Neural progenitor cell (in vitro differentiated cells): ENCODE results near the gene IL12B. TPM values are rescaled to one million over a fixed set of nuclear protein-coding genes. Genes with fewer than 3 reads are reported as not detected.

Source experiments
- DNase-seq: peaks from one replicate; pipeline ENCODE4 v3.0.0-alpha.2; 2016; ENCODE audit warnings: low spot score
- H2AFZ ChIP-seq: fragments of 200-600 bp; sonication (generic); replicated peaks from 2 replicates; pipeline ENCODE4 v1.6.1; 2016; ENCODE audit warnings: antibody characterized with exemption
- H3F3A ChIP-seq: fragments of 200-600 bp; sonication (generic); 2 replicates; pipeline ENCODE4 v1.6.1; 2016; ENCODE audit warnings: antibody characterized with exemption, low read depth
- H3K27ac ChIP-seq: fragments of 200-600 bp; sonication (generic); 2 replicates; pipeline ENCODE4 v1.5.1; 2016; ENCODE audit warnings: mild to moderate bottlenecking
- H3K27me3 ChIP-seq: fragments of 200-600 bp; sonication (generic); 2 replicates; pipeline ENCODE4 v1.6.1; 2016; ENCODE audit warnings: mild to moderate bottlenecking, moderate library complexity
- H3K36me3 ChIP-seq: fragments of 200-600 bp; sonication (generic); 2 replicates; pipeline ENCODE4 v1.5.1; 2016
- H3K4me1 ChIP-seq: fragments of 200-600 bp; sonication (generic); 2 replicates; pipeline ENCODE4 v1.6.1; 2016; ENCODE audit warnings: mixed run types
- H3K4me2 ChIP-seq: fragments of 200-600 bp; sonication (generic); 2 replicates; pipeline ENCODE4 v1.6.1; 2016
- H3K4me3 ChIP-seq: fragments of 200-600 bp; sonication (generic); 2 replicates; pipeline ENCODE4 v1.5.1; 2016
- H3K79me2 ChIP-seq: fragments of 200-600 bp; sonication (generic); 2 replicates; pipeline ENCODE4 v1.6.1; 2016; ENCODE audit warnings: low read depth
- H3K9ac ChIP-seq: fragments of 200-600 bp; sonication (generic); 2 replicates; pipeline ENCODE4 v1.6.1; 2016
- H3K9me3 ChIP-seq: fragments of 200-600 bp; sonication (generic); 2 replicates; pipeline ENCODE4 v1.5.1; 2016; ENCODE audit warnings: low read depth
- H4K20me1 ChIP-seq: fragments of 200-600 bp; sonication (generic); 2 replicates; pipeline ENCODE4 v1.6.1; 2016; ENCODE audit warnings: low read depth
- H3K27ac Mint-ChIP-seq: 3 replicates; pipeline ENCODE4 v1.8.0; 2021; ENCODE audit warnings: mixed read lengths
- H3K27me3 Mint-ChIP-seq: 2 replicates; pipeline ENCODE4 v1.8.0; 2022; ENCODE audit warnings: low read depth, mild to moderate bottlenecking, inconsistent platforms, moderate library complexity, mixed read lengths; ENCODE audit not compliant: insufficient read depth
- H3K36me3 Mint-ChIP-seq: 3 replicates; pipeline ENCODE4 v1.8.0; 2021; ENCODE audit warnings: mixed read lengths
- H3K4me1 Mint-ChIP-seq: 3 replicates; pipeline ENCODE4 v1.8.0; 2021; ENCODE audit warnings: mixed read lengths
- H3K4me3 Mint-ChIP-seq: 3 replicates; pipeline ENCODE4 v1.8.0; 2021; ENCODE audit warnings: mild to moderate bottlenecking, moderate library complexity, mixed read lengths
- H3K9me3 Mint-ChIP-seq: 3 replicates; pipeline ENCODE4 v1.8.0; 2020; ENCODE audit warnings: mixed read lengths
- EZH2 ChIP-seq: fragments of 200-600 bp; sonication (generic); IDR thresholded peaks from 2 replicates; pipeline ENCODE4 v1.6.1; 2017; ENCODE audit warnings: antibody characterized with exemption, mild to moderate bottlenecking, moderate library complexity
- EZH2phosphoT487 ChIP-seq: fragments of 200-600 bp; sonication (generic); IDR thresholded peaks from 2 replicates; pipeline ENCODE4 v1.6.1; 2017; ENCODE audit warnings: antibody characterized with exemption
- total RNA-seq: library from RNA; depleted of rRNA; stranded (reverse); fragments of >200 nt; gene quantifications from 2 replicates; pipeline ENCODE4 v1.2.3, GENCODE V29; 2015; ENCODE audit warnings: low replicate concordance
- TF ChIP-seq, protein P1 (sequence below): fragments of 200-600 bp; sonication (generic); IDR thresholded peaks from 2 replicates; pipeline ENCODE4 v1.5.1; 2017; ENCODE audit warnings: antibody characterized with exemption, mild to moderate bottlenecking

The IL12B gene
- total RNA-seq, 1 donor from 2014 or later = not detected

DNA sequence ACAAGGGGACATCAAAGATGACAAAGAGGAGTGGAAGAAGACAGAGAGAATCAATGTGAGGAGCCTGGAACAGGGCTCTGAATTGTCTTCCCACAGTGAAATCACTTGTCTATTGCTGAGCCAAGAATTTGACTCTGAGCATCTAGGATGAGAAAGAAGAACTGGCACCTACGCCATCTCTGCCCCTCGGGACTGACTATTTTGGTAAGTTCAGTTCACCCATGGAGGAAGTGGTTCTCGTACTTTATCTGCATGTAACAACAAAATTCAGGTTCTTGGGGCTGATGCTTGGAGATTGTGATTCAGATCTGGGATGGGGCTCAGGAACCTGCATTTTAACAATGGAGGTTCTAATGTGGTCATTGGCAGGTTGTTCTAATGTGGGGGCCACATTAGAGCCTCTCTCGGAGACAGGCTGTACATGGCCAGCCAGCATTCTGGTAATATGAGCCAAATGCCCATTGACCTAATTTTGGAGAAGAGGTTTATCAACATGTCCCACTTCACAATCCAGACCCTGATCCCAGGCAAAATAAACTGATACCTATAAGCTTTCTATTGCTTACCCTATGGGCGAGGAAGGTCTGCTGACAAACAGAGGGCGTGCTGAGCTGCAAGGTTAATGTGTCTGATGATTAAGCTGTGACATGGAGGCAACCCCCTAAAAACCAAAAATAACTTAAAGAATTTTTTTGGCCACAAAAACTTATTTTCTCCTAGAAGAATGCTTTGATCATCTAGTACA is 2.7 kb upstream of the IL12B start:
- no peak overlapping the region for H3K27ac ChIP-seq
- DNase-seq = no peak
- peaks cover 6% of the 10 kb centered on the region for H3K27me3 Mint-ChIP-seq
- H3F3A ChIP-seq = peaks cover 11% of the 10 kb centered on the region
- no peak overlapping the region for H3K4me3 Mint-ChIP-seq
- H3K27me3 ChIP-seq = peaks cover 27% of the 10 kb centered on the region
- no peak overlapping the region for H2AFZ ChIP-seq
- no peak for TF ChIP-seq EZH2phosphoT487
- no peak for TF ChIP-seq EZH2
- TF ChIP-seq, protein P1, sequence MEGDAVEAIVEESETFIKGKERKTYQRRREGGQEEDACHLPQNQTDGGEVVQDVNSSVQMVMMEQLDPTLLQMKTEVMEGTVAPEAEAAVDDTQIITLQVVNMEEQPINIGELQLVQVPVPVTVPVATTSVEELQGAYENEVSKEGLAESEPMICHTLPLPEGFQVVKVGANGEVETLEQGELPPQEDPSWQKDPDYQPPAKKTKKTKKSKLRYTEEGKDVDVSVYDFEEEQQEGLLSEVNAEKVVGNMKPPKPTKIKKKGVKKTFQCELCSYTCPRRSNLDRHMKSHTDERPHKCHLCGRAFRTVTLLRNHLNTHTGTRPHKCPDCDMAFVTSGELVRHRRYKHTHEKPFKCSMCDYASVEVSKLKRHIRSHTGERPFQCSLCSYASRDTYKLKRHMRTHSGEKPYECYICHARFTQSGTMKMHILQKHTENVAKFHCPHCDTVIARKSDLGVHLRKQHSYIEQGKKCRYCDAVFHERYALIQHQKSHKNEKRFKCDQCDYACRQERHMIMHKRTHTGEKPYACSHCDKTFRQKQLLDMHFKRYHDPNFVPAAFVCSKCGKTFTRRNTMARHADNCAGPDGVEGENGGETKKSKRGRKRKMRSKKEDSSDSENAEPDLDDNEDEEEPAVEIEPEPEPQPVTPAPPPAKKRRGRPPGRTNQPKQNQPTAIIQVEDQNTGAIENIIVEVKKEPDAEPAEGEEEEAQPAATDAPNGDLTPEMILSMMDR = no peak
- H3K36me3 ChIP-seq = no peaks in the 10 kb centered on the region
- no peaks in the 10 kb centered on the region for H3K79me2 ChIP-seq
- H3K9me3 Mint-ChIP-seq = no peaks in the 10 kb centered on the region
- H3K27ac Mint-ChIP-seq = no peak overlapping the region
- no peaks in the 10 kb centered on the region for H3K9me3 ChIP-seq
- H3K4me1 ChIP-seq = peaks cover 7% of the 10 kb centered on the region
- no peak overlapping the region for H3K4me3 ChIP-seq
- H3K9ac ChIP-seq = no peak overlapping the region
- H4K20me1 ChIP-seq = no peaks in the 10 kb centered on the region
- no peak overlapping the region for H3K4me2 ChIP-seq
- no peaks in the 10 kb centered on the region for H3K36me3 Mint-ChIP-seq
- no peaks in the 10 kb centered on the region for H3K4me1 Mint-ChIP-seq

DNA sequence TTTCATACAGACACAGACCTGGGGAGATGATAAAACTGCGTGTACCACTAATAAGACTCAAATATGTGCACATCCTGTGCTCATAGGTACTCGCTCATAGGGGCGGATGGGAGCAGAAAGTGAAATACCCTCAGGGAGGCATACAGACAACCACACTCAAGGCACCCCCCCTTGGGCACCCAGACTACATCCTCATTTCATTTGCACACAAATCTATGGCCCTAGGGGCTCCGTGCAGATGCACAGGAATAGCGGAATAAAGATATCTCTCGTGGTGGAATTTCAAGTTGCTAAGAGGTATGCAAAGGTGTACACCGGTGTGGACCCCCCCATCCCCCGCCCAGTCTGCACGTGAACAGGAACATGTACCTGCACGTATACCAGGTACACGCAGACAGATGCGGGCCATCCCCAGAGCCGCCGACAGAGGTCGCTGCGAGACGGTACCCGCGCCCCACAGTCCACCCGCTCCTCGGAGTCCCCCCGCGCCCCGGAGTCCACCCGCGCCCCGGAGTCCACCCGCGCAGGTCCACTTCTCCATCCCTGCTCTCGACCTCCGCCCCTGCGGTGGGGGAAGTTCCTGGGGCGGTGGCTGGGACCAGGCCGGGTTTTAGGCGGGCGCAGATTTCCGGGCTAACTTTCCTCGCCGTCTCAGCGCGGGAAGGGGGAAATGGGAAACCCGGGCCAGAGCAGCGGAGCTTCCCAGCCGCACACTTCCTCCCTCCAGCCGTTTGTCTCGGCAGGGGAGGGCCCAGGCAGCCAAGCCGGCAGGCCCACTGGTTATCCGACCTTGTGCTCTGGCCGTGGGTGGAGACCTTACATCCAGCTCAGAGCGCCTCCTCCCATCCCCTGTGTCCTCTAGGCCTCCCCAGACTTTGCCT is 1.0 kb upstream of the IL12B start:
- Mint-ChIP-seq H3K27ac (no peak overlapping the region), H3K36me3 (no peaks in the 10 kb centered on the region)

DNA sequence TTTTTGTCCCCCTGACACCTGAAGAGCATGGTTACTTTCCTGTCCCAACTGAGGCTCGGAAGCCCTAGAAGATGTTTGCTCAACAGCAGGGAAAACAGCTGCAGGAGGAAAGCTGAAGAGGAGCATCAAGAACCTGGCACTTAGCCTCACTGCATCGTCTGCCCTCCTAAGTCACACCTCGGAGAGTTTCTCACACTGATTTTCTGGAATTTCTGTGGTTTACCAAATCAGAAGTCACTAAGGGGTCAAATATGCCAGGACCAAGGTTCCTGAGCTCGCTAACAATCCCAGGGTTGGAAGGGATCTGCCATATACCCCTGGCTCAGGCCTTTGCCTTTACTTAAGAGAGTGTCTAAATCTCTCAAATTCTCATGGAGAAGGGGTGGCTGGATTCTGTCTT is 5.3 kb downstream of the IL12B start:
- H3K36me3 Mint-ChIP-seq = no peaks in the 10 kb centered on the region
- H3K27ac Mint-ChIP-seq = no peak overlapping the region
- DNase-seq = no peak

More for the DNA sequence above, 1.0 kb upstream of the IL12B start:
- peaks cover 6% of the 10 kb centered on the region for H3K27me3 Mint-ChIP-seq
- Histone ChIP-seq H3K79me2 (no peaks in the 10 kb centered on the region), H3K9ac (peak overlapping the region; percentile 11), H3K4me3 (peak overlapping the region; percentile 73), H3K4me1 (peaks cover 7% of the 10 kb centered on the region), H3K9me3 (no peaks in the 10 kb centered on the region), H4K20me1 (no peaks in the 10 kb centered on the region), H3K27me3 (peaks cover 27% of the 10 kb centered on the region), H3K27ac (no peak overlapping the region), H3F3A (peaks cover 11% of the 10 kb centered on the region), H3K4me2 (peak overlapping the region; percentile 82), H2AFZ (peak overlapping the region; percentile 98), H3K36me3 (no peaks in the 10 kb centered on the region)
- H3K4me3 Mint-ChIP-seq = peak overlapping the region; percentile 86
- TF ChIP-seq, protein P1 = peak; percentile 92
- TF ChIP-seq EZH2phosphoT487 (no peak), EZH2 (peak; percentile 26)
- peak; percentile 69 for DNase-seq
- no peaks in the 10 kb centered on the region for H3K9me3 Mint-ChIP-seq
- no peaks in the 10 kb centered on the region for H3K4me1 Mint-ChIP-seq

More for the DNA sequence above, 5.3 kb downstream of the IL12B start:
- Histone ChIP-seq H3K27ac (no peak overlapping the region), H3K79me2 (no peaks in the 10 kb centered on the region), H4K20me1 (no peaks in the 10 kb centered on the region), H3K4me2 (no peak overlapping the region), H3K36me3 (no peaks in the 10 kb centered on the region), H3K4me3 (no peak overlapping the region), H3K4me1 (no peaks in the 10 kb centered on the region), H3K9me3 (no peaks in the 10 kb centered on the region), H3K9ac (no peak overlapping the region), H2AFZ (no peak overlapping the region), H3F3A (no peaks in the 10 kb centered on the region), H3K27me3 (peaks cover 16% of the 10 kb centered on the region)
- Mint-ChIP-seq H3K9me3 (no peaks in the 10 kb centered on the region), H3K27me3 (no peaks in the 10 kb centered on the region), H3K4me3 (no peak overlapping the region), H3K4me1 (no peaks in the 10 kb centered on the region)
- TF ChIP-seq, protein P1 = no peak
- no peak for TF ChIP-seq EZH2
- no peak for TF ChIP-seq EZH2phosphoT487
